ENCODE data around the gene GIMAP6.

DNA sequence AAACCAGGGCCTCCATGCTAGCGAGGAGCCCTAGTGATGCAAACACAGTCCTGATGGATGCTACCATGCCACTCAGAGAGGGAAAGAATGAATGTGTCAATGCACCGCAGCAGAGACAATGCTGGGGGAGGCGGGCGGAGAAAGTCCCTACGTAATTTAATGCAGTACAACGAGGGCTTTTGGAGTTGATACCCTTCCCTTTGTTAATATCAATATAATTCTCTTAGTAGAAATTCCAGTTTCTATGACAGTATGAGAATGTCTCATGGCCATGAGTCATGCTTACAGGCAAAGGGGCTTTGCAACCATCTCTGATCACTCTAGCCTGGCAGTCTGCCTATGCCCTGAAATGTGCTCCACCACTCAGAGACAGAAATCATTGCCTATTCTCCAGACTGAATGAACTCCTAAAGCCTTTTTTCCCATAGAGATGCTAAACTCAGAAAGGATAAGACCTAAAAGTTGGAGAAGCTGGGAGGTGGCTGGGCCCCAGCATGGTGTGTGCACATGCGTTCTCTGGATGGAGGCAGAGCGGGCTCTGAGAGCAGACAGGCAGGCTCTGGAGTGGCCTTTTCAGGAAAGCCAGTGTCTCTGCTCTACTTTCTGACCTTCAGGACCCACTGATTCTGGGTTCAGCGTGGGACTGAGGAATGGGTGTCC lies 33.0 kb upstream of the GIMAP6 start:
- TF ChIP-seq, protein P1, sequence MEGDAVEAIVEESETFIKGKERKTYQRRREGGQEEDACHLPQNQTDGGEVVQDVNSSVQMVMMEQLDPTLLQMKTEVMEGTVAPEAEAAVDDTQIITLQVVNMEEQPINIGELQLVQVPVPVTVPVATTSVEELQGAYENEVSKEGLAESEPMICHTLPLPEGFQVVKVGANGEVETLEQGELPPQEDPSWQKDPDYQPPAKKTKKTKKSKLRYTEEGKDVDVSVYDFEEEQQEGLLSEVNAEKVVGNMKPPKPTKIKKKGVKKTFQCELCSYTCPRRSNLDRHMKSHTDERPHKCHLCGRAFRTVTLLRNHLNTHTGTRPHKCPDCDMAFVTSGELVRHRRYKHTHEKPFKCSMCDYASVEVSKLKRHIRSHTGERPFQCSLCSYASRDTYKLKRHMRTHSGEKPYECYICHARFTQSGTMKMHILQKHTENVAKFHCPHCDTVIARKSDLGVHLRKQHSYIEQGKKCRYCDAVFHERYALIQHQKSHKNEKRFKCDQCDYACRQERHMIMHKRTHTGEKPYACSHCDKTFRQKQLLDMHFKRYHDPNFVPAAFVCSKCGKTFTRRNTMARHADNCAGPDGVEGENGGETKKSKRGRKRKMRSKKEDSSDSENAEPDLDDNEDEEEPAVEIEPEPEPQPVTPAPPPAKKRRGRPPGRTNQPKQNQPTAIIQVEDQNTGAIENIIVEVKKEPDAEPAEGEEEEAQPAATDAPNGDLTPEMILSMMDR (conservative IDR thresholded peaks at IDR 0.05): no peak
- TF ChIP-seq EZH2 (IDR thresholded peaks at IDR 0.05; ENCODE audit: low read depth): no peak
